ENCODE measurements around the gene BFSP2.
"Not testable (repeated sequence)": the region's sequence is repeated elsewhere in the genome, so short reads cannot be mapped to it uniquely, and the experiment has no call there.

The BFSP2 gene

DNA sequence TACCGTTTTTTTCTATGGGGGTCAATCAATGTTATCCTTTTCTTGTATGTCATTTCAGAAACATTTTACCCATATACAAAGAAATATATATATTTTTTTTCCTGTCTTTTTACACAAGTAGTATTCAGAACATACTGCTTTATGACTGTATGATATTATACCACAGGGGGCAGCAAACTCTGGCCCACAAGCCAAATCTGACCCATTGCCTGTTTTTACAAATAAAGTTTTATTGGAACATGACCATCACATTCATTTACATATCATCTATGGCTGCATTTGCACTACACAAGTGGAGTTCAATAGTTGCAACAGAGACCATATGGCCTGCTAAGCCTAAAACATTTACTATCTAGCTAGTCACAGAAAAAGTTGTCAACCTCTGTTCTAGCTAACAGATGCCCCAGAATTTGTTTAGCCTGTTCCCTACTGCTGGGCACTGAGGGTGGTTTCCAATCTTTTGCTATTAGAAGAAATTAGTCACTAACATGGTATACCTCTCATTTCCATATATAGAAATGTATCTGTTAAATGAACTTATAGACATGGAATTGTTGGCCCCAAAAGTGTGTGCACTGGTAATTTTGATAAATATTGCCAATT, 57.7 kb downstream of the BFSP2 start:
- DNase-seq (ENCODE audit: low spot score), result no peak

DNA sequence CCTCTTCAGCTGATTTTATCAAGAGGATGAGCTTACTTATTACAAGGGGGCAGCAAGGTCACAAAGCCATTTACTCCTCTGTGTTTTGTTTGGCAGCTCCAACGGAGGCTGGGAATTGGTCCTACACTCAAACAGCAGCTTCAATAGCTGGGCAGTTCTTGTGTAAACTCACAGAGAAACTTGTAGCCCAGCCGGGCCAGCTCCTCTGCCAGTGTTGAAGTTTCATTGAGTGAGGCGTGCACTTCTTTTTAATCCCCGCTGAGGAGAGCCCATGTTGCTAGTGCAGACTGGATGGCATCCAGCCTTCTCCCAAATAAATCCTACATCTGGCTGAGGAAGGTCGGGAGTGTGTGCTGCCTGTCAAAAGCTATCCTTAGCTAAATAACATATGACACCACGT, 59.5 kb downstream of the BFSP2 start:
- no peak for DNase-seq (ENCODE audit: low spot score)

DNA sequence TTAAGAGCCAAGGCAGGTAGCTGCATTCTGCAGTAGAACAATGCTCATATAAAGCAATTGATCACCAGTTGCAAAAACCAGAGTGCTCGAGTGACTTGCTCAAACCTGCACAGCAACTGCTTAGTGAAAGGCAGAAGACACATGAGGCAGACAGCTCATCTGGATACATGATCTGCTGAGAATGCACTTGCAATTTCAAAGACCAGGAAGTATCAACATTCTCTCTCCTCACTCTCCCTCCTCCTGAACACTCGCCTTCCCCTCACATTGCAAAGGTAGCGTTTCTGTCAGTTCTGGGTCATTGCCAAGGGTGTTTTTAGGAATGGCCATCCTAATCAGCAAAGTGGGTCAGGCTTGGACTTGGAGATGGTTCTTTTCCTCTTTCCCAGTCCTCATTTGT, 61.0 kb downstream of the BFSP2 start:
- DNase-seq (ENCODE audit: low spot score), result no peak

DNA sequence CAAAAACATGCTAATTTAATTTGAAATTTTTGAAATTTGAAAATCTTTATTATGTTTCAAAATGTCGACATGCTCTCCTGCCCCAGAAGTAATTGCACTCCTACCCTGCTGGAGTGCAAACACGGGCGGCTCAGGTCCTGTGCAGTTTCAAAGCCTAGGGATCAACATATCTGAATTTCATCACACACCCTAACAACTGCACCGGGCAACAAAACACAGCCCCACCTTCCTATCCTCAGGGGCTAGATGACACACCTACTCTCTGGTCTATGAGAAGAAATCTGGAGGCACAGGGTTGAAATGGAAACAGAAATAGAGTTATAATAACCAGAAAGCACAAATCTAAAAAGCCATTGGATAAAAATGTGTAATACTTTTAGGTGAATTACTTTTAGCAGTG, 61.4 kb downstream of the BFSP2 start:
- DNase-seq (ENCODE audit: low spot score), result no peak

DNA sequence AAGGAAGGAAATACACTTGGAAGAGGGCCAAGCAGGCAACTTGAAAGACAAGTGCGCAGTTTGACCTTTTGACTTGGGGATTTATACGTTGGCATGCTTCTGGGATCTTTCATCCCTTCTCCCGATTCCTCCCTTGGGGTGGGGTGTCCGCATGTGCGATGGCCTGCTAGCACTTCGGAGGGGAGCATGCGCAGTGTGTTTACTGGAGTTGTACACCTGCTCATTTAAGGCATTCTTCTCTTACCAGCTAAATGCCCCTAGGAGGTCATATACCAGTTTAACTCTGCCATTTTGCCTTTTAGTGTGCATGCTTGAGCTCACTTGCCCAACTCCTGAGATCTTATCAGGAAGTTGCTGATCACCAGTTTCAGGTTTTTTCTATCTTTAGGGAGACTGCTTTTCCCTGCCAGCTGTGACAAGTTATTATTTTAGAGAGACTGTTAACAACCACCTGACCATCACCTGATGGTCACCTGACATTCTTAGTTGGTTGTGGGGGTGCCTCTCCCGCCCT, 63.5 kb downstream of the BFSP2 start:
- DNase-seq (ENCODE audit: low spot score), result no peak

DNA sequence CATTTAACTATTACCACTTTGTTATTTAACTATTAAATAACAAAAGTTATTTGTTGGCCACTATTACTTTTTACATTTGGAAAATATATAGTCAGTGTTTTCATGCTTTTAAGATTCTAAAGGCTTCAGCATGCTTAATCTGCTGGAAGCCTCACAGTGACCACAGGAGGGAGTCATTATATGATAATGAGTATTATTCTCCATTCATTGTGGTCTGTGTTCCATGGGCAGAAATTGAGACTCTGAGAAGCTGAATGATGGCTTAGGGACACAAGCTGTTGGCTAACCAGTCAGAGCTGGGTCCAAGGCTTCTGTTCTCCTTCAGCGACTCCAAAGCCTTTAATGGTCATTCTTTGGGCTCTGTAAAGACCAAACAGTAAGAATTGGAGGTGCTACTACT, 64.7 kb downstream of the BFSP2 start:
- DNase-seq (ENCODE audit: low spot score), result peak; percentile 71

DNA sequence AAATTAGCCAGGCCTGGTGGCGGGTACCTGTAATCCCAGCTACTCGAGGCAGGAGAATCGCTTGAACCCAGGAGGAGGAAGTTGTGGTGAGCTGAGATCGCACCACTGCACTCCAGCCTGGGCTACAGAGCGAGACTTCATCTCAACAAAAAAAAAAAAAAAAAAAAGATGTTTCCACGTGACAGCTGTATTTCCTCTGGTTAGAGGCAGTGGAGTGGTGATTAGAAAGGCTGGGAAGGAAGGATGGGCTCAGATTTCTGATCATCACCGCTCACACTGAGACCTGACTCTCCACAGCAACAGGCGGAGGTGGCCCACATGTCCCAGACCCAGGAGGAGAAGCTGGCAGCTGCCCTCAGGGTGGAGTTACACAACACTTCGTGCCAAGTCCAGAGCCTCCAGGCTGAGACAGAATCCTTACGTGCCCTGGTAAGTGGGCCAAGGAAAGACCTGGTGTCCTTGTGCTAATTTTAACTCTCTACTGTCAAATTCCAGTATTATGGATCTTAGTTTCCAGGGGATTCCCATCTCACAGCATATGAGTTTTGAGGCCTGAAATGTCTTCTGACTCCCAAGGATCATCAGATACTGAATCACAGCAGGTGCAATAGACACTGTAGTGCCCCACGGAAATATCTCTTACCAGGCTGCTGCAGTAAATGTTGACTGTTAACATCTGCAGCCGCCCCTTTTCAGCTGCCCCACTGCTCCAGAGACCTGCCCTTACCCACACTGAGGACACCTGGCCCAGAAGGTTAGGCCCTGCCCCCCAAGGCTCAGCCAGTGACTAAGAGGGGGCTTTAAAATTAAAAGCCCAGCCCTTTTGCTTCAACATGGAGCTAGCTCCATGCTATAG, 66.9 kb downstream of the BFSP2 start:
- DNase-seq (ENCODE audit: low spot score), result no peak

DNA sequence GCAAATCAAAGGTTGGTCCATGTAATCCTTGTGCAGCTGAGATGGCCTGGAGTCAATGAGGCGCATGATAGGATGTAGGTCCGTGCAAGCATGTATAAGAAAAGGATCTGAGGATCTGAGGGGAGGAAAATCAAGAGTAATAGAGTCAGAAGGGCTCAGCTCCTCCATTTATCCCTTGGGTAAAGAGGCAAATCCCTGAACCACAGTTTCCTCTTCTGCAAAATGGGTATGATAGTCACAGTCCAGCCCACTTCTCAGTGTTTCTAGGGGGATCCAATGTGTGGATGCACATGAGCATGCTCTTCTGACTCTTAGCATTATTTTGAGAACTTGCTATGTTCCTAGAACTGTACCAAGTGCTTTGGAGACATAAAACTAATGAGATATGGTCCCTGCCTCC, 67.9 kb downstream of the BFSP2 start:
- DNase-seq (ENCODE audit: low spot score), result no peak

DNA sequence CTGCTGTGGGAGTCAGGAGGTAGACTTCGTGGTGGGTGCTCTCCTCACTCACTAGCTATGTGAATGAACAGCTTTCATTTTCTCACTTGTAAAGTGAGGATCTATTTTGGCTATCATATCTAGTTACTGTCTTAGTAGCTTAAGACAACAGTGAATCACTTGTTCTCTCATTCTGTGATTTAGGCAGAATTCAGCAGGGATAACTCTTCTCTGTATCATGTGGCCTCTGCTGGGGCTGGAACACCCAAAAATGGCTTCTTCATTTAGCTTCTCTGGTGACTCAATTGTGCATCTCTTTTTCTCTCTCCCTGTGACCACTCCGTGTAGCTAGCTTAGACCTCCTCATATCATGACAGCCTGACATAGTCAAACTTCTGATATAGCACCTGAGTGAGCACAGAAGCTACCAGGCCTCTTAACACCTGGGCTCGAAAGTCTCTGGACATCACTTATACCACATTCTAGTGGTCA, 68.4 kb downstream of the BFSP2 start:
- DNase-seq (ENCODE audit: low spot score), result no peak

DNA sequence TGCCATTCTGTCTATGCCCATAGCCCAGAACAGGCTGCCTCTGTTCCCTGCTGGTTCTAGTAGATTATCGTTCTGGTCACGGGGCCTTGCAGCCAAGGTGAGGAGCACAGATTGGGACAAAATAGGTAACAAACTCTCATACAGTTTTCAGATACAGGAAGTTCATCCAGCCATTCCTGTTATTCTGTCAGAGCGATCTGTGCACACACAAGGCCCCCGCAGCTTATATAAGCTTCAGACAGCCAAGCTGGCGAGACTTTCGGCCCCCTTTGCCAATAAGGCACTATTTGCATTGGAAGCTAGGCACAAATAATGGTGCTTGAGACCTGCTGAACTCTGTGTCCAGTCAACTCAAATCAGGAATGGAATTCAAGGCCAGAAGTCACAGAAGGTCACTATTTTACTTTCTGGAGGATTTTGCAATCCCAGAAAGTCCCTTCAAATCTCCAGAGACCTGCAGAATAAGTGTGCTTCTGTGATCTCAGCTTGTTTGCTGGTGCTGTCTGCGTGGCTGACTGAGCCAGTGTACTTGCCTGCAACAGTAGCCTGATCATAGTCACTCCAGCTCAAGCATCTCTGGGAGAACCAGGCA, 69.4 kb downstream of the BFSP2 start:
- DNase-seq (ENCODE audit: low spot score), result no peak

DNA sequence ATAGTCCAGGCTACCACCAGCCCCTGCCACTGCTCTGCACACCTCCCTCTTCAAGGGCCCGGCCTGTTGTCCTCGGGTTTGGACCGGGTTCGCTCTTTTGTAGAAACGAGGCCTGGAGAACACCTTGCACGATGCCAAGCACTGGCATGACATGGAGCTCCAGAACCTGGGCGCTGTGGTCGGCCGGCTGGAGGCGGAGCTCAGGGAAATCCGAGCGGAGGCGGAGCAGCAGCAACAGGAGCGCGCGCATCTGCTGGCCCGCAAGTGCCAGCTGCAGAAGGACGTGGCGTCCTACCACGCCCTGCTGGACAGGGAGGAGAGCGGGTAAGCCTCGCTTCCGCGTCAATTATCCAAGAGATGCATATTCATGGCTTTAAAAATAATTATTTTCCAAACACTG, 72.4 kb downstream of the BFSP2 start:
- peak; percentile 82 for DNase-seq (ENCODE audit: low spot score)

DNA sequence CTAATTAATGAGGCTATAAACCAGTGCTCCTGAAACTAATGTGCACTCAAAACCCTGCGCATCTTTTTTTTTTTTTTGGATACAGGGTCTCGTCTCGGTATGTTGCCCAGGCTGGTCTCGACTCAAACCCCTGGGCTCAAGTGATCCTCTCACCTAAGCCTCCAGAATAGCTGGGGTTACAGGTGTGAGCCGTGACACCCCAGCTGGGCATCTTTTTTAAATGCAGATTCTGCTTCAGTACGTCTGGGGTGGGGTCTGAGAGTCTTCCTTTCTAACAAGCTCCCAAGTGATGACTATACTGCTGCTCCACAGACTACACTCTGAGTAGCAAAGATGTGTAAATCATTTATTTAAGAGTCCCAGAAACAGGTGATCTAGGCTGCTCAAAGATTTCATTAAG, 73.0 kb downstream of the BFSP2 start:
- no peak for DNase-seq (ENCODE audit: low spot score)

DNA sequence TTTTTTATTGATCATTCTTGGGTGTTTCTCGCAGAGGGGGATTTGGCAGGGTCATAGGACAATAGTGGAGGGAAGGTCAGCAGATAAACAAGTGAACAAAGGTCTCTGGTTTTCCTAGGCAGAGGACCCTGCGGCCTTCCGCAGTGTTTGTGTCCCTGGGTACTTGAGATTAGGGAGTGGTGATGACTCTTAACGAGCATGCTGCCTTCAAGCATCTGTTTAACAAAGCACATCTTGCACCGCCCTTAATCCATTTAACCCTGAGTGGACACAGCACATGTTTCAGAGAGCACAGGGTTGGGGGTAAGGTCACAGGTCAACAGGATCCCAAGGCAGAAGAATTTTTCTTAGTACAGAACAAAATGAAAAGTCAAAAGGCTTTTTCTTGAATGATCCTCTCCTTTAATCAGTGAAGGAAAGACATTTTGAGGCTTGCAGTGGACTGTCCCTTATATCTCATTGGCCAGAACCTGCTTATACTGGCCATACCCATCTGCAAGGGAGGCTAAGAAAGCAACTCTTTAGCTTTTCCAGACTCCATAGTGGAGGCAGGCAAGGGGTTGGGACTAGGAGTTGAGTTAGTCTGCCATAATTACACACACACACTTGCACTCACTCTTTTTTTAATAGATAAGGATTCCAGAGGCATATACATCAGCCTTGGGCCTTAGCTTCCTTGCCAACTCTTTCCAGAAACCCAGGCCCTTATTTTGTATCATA, 73.8 kb downstream of the BFSP2 start:
- not testable (repeated sequence) for DNase-seq (ENCODE audit: low spot score)

DNA sequence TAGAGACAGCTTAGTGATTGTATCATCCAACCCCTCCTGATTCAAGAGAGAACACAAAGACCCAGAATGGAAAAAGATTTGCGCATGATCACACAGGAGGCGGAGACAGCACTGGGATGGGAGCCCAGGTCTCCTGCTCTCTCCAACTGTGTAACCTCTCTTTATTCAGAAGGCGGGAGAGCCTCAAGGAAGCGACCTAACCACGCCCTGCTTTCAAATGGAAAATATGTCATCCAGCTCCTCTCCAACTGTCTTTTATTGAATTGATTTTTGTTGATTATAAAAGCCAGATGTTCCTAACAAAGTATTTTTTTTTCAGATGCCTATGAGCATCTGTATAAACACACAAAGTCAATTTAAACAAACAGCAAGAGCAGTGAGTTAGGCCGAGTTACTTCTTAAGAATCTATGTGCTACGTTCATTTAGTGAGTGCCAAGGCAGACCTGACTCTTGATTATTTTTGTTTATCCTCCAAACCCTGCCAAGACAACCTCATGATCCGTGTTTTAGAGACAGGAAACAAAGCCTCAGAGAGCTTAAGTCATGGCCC, 74.5 kb downstream of the BFSP2 start:
- peak; percentile 49 for DNase-seq (ENCODE audit: low spot score)

DNA sequence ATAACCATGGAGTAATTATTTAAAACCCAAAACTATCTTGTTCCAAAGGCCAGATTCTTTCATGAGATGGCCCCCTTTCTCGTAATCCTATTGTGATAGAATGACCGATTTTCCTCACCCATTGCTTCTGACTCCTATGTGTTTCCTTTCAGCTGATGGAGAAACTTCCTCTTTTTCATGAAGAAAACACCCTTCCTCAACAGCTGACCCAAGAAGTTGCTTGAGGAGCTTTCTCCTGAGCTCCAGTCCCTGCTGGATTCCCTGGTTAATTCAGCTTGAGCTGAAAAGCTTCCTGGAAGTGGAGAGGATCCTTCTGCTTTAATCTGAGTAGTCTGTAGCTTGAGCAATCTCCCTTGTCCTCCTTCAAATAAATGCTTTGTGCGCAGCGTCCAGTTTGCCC, 75.0 kb downstream of the BFSP2 start:
- no peak for DNase-seq (ENCODE audit: low spot score)

DNA sequence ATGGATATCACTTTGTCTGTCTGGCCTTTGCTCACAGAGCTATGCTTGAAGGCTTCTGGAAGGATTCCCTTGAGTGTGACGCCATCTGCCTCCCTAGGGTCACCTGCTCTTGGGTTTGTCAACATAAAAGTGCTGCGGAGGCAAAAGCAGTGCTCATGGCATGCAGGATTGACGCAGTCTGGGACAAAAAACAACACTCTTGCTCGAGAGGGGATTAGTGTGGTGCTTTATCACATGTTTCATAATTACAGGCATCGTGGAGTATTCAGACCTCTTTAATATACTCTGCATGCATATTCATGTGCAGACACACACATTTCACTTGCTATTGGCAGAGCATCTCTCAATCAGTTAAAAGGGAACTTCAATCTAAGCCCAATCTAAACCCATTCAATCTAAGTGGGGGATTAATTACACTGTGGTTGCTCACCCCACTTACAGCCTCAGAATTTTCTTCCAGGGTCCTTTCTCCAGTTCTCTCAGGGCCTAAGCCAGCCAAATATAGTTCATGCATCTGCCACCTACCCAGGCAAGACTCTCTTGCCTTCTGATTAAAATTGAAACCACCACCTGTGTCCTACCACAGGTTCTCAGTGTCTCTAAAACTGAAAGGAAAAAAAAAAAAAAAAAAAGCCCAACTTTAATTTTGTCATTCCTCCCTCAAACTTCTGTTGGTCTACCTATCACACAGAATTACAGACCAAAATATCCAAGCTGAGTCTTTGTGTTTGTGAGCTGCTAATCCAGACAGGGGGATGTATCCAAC, 75.6 kb downstream of the BFSP2 start:
- no peak for DNase-seq (ENCODE audit: low spot score)

DNA sequence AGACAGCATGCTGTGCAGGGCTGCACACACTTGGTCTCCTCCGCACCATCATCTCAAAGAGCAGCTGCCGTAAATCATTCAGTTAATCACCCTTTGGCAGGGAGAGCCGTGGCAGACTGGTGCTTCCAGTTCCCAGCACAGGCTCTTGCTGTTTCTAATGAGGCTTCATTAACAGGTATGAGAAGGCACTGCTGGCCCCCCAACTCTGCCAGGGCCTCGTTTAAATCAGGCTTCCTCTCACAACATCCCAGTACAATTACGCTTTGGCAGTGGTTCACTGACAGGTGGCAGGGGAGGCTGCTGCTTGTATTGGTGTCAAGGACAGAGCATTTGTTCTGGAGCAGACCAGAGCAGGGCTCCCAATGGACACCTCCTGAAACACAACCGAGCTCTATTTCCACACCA, 77.1 kb downstream of the BFSP2 start:
- DNase-seq (ENCODE audit: low spot score), result no peak

DNA sequence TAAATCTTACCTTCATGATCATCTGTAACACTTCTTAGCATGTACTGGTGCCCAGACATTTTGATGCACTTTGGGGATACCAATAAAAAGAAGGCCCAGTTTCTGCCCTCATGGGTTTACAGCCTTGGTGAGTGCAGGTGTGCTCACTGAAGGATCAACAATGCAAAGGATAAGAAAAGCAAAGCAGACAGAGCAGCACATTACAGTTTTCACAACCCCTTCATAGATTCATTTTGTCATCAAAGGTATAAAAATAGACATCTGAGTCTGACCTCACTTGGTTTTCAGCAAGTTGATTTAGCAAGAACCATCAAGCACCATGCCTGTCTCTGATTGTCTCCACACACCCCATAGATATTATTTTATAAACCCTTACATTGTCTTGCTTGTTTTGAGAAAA, 77.6 kb downstream of the BFSP2 start:
- DNase-seq (ENCODE audit: low spot score), result no peak

DNA sequence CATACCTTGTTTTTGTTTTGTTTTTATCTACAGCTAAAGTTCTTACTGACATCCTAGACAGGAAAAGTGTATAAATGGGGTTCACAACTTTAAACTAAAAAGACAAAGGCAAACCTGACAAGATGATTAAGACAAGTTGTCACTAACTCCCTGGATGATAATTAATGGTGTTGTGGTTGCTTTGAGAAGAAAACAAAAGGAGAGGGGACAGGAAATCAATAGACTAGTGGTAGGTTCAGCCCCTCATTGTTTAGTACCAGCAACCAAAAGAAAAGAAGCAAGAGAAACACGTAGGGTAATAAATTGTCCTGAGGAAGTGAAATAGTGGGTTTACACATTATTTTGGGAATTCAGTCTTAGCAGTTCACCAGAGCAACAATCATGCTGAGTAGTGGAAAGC, 78.8 kb downstream of the BFSP2 start:
- DNase-seq (ENCODE audit: low spot score), result no peak

DNA sequence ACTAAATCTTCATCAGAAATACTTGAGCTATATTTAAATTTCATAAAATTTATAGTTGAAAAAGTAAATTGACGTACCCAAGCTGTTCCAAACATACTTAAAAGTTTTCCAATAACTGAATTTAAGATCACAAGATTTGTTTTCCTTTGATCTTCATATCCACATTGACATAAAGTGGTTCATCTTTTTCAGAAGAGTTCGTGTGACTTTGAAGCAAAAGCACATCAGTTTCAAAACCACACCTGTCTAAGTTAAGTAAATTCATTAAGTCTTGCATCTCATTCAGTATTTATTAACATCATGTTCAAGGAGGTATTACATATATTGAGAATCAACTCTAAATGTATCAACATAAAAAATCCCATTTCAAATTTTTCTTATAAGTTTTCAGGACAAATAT, 79.5 kb downstream of the BFSP2 start:
- no peak for DNase-seq (ENCODE audit: low spot score)

DNA sequence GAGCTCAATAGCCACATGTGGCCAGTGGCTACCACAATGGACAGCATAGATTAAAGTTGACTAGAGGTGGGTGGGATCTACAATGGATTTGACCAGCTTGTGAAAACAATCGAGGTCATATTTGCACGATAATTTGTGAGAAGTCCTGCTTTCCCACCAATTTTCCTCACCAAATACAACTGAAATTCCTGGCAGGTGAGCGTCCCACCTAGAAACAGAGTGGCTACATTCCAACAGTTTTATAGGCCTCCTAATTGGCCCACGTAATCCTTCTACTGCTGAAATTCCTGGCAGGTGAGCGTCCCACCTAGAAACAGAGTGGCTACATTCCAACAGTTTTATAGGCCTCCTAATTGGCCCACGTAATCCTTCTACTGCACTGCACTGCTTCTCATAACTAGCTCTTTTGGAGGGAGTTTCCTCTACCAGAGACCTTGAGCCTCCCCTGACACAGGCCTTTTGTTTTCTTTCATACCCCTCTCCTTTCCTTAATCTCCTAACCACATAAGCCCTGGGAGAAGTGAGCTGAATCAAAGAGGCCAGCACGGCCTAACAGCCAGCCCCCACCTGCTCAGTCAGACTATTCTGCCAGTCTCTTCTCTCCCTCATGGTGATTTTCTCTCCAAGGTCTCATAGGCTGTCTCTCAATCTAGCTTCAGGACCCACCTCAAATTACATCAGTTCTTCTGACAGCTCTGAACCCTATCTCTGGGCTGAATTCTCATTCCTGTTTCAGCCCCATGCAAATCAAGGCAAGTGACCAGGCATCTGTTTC, 80.2 kb downstream of the BFSP2 start:
- DNase-seq (ENCODE audit: low spot score), result no peak
